HepG2 (cell line): Measurements from ENCODE around the gene RPL39. TPM values are rescaled to one million over a fixed set of nuclear protein-coding genes. Genes with fewer than 3 reads are reported as not detected.

Source experiments
- ARID3A ChIP-seq: IDR thresholded peaks from 2 replicates; pipeline ENCODE4 v1.6.1; 2012; ENCODE audit warnings: low read depth, low read length, improper control_type of control experiment
- ETV5 ChIP-seq: IDR thresholded peaks from 2 replicates; pipeline ENCODE4 v1.6.1; 2018; ENCODE audit warnings: missing biosample characterization, missing genetic modification reagents, inconsistent platforms, borderline replicate concordance
- HDAC1 ChIP-seq: sonication (generic); formaldehyde crosslinking; IDR thresholded peaks from 2 replicates; pipeline ENCODE4 v1.5.1; 2020; ENCODE audit warnings: mild to moderate bottlenecking, missing genetic modification reagents
- HOXA3 ChIP-seq: sonication (generic); formaldehyde crosslinking; IDR thresholded peaks from 2 replicates; pipeline ENCODE4 v1.5.0; 2020; ENCODE audit warnings: missing genetic modification reagents
- KDM5A ChIP-seq: fragments of 200-600 bp; sonication (generic); IDR thresholded peaks from 2 replicates; pipeline ENCODE4 v1.7.0; 2018; ENCODE audit warnings: antibody characterized with exemption, mild to moderate bottlenecking, low read length, borderline replicate concordance
- KLF13 ChIP-seq: sonication (generic); formaldehyde crosslinking; IDR thresholded peaks from 2 replicates; pipeline ENCODE4 v1.4.0; 2020; ENCODE audit warnings: mild to moderate bottlenecking, missing genetic modification reagents
- MLXIP ChIP-seq: sonication (generic); formaldehyde crosslinking; IDR thresholded peaks from 2 replicates; pipeline ENCODE4 v1.9.0; 2021; ENCODE audit warnings: missing genetic modification reagents, borderline replicate concordance
- NCOA1 ChIP-seq: sonication (generic); formaldehyde crosslinking; IDR thresholded peaks from 2 replicates; pipeline ENCODE4 v1.9.0; 2021; ENCODE audit warnings: missing genetic modification reagents
- PAXIP1 ChIP-seq: sonication (generic); formaldehyde crosslinking; conservative IDR thresholded peaks from 2 replicates; pipeline ENCODE4 v1.4.0; 2020; ENCODE audit warnings: mild to moderate bottlenecking, missing genetic modification reagents, moderate library complexity
- POLR2AphosphoS2 ChIP-seq: IDR thresholded peaks from 2 replicates; pipeline ENCODE4 v1.6.1; 2011; ENCODE audit warnings: low read depth, low read length, improper control_type of control experiment
- PRMT3 ChIP-seq: sonication (generic); formaldehyde crosslinking; IDR thresholded peaks from 2 replicates; pipeline ENCODE4 v1.8.1; 2022; ENCODE audit warnings: low read depth, mild to moderate bottlenecking, moderate library complexity, missing genetic modification reagents, borderline replicate concordance
- RAD21 ChIP-seq: fragments of 450-650 bp; formaldehyde crosslinking; IDR thresholded peaks from 2 replicates; pipeline ENCODE4 v1.5.0; 2020; ENCODE audit warnings: mild to moderate bottlenecking
- SMAD1 ChIP-seq: sonication (generic); formaldehyde crosslinking; IDR thresholded peaks from 2 replicates; pipeline ENCODE4 v1.4.0; 2020; ENCODE audit warnings: missing genetic modification reagents, low read depth, mild to moderate bottlenecking, borderline replicate concordance
- SOX13 ChIP-seq, 3 experiments: fragments of 450-650 bp in 1 of 3; sonication (generic) in 1 of 3; formaldehyde crosslinking in 1 of 3; IDR thresholded peaks in 2 of 3; conservative IDR thresholded peaks in 1 of 3; 2 replicates each; pipeline versions ENCODE4 v1.5.0 to v1.6.1; 2016 to 2020; ENCODE audit warnings: antibody characterized with exemption in 1 of 3, mild to moderate bottlenecking in 1 of 3, missing compliant biosample characterization in 1 of 3, missing genetic modification reagents in 1 of 3, moderate library complexity in 1 of 3
- TCF12 ChIP-seq, 2 experiments: fragments of 450-650 bp in 1 of 2; sonication (generic) in 1 of 2; formaldehyde crosslinking in 1 of 2; IDR thresholded peaks; 2 replicates each; pipeline versions ENCODE4 v1.6.1 to v1.8.0; 2017 to 2022; ENCODE audit warnings: antibody characterized with exemption in 1 of 2, mild to moderate bottlenecking in 1 of 2, missing genetic modification reagents in 1 of 2, moderate library complexity in 1 of 2
- ZBTB1 ChIP-seq: sonication (generic); formaldehyde crosslinking; IDR thresholded peaks from 2 replicates; pipeline ENCODE4 v1.4.0; 2020; ENCODE audit warnings: missing genetic modification reagents, borderline replicate concordance
- ZNF496 ChIP-seq: sonication (generic); formaldehyde crosslinking; IDR thresholded peaks from 2 replicates; pipeline ENCODE4 v1.8.1; 2023; ENCODE audit warnings: mild to moderate bottlenecking, moderate library complexity, missing genetic modification reagents; ENCODE audit not compliant: insufficient replicate concordance
- ZNF564 ChIP-seq: sonication (generic); formaldehyde crosslinking; IDR thresholded peaks from 2 replicates; pipeline ENCODE4 v1.8.1; 2023; ENCODE audit warnings: mild to moderate bottlenecking, missing genetic modification reagents
- ZNF740 ChIP-seq: sonication (generic); formaldehyde crosslinking; IDR thresholded peaks from 2 replicates; pipeline ENCODE4 v1.4.0; 2020; ENCODE audit warnings: missing genetic modification reagents
- polyA plus RNA-seq, 8 experiments: library from polyadenylated mRNA; depleted of rRNA in 3 of 8; stranded (reverse) in 7 of 8; unstranded in 1 of 8; fragments of >200 nt; fragmentation: Illumina TruSeq in 4 of 8; extraction: Trizol in 4 of 8; gene quantifications; 2 replicates each; pipeline versions ENCODE4 v1.2.1 to v1.2.3, GENCODE V29; 2011 to 2016; ENCODE audit warnings: low read depth in 4 of 8, missing spikeins in 1 of 8, mixed read lengths in 1 of 8; ENCODE audit not compliant: insufficient read depth in 1 of 8
- total RNA-seq, 5 experiments: library from RNA; depleted of rRNA; stranded (reverse); fragments of >200 nt; fragmentation: Illumina TruSeq; extraction: Trizol; gene quantifications; 2 replicates each; pipeline ENCODE4 v1.2.3, GENCODE V29; 2016; ENCODE audit warnings: low read depth in 1 of 5

RPL39 gene
- total and polyA plus RNA-seq, 2 of the 13 experiments (the other 11 are each of a cell fraction or from before 2014, with no cell fraction given) = 2,312 to 3,547 TPM

- TF ChIP-seq PAXIP1 (CRISPR knock-in tag) (0 out of 2 replicates have a peak, but pooled peaks have one; percentile 4), PRMT3 (CRISPR knock-in tag) (no peak), SMAD1 (CRISPR knock-in tag) (no peak), ZNF564 (CRISPR knock-in tag) (no peak), HOXA3 (CRISPR knock-in tag) (no peak), TCF12 (IDR thresholded peaks at IDR 0.05) (no peak), TCF12 (CRISPR knock-in tag; IDR thresholded peaks at IDR 0.05) (no peak), ZBTB1 (CRISPR knock-in tag) (no peak), ARID3A (no peak), POLR2AphosphoS2 (no peak), KLF13 (CRISPR knock-in tag) (no peak), KDM5A (no peak), ZNF740 (CRISPR knock-in tag) (no peak), RAD21 (CRISPR knock-in tag) (no peak), NCOA1 (CRISPR knock-in tag) (no peak), ZNF496 (no peak), HDAC1 (0 out of 2 replicates have a peak, but pooled peaks have one; percentile 7), ETV5 (CRISPR knock-in tag) (peak; percentile 23; the same call in 1 of the 2 replicates), SOX13 (IDR thresholded peaks at IDR 0.05) (no peak), SOX13 (CRISPR knock-in tag; conservative IDR thresholded peaks at IDR 0.05 in 1 of 2, IDR thresholded peaks at IDR 0.05 in 1 of 2) (0 out of 4 replicates have a peak, but pooled peaks of 1 of the 2 experiments have one; percentile 28), MLXIP (CRISPR knock-in tag) (no peak)
Measured at GRCh38 chrX:119756926-119757635, 34.3 kb downstream of the RPL39 start (continued).
